KMS-11 (cell line): ENCODE measurements around the gene PMM1.

Experiments used
- H2AFZ ChIP-seq: fragments of 200-600 bp; sonication (generic); 2 replicates; pipeline ENCODE4 v1.6.1; 2016; ENCODE audit warnings: antibody characterized with exemption, mixed run types, low read depth
- H3K27ac ChIP-seq: fragments of 200-600 bp; sonication (generic); 2 replicates; pipeline ENCODE4 v1.6.1; 2016; ENCODE audit warnings: mild to moderate bottlenecking, mixed run types
- H3K27me3 ChIP-seq: fragments of 200-600 bp; sonication (generic); 2 replicates; pipeline ENCODE4 v1.6.1; 2017; ENCODE audit warnings: mild to moderate bottlenecking, low read depth, mixed run types, moderate library complexity; ENCODE audit not compliant: insufficient read depth
- H3K36me3 ChIP-seq: fragments of 200-600 bp; sonication (generic); 2 replicates; pipeline ENCODE4 v1.6.1; 2017; ENCODE audit warnings: mild to moderate bottlenecking, mixed run types; ENCODE audit not compliant: insufficient read depth
- H3K4me1 ChIP-seq: fragments of 200-600 bp; sonication (generic); 2 replicates; pipeline ENCODE4 v1.6.1; 2016; ENCODE audit warnings: mild to moderate bottlenecking, low read depth, mixed run types; ENCODE audit not compliant: poor library complexity, severe bottlenecking
- H3K4me2 ChIP-seq: fragments of 200-600 bp; sonication (generic); 2 replicates; pipeline ENCODE4 v1.7.0; 2016; ENCODE audit warnings: mild to moderate bottlenecking, mixed run types
- H3K4me3 ChIP-seq: fragments of 200-600 bp; sonication (generic); IDR thresholded peaks from 2 replicates; pipeline ENCODE4 v1.6.1; 2017; ENCODE audit warnings: low read depth, low read length, mixed read lengths; ENCODE audit not compliant: insufficient read depth
- H3K79me2 ChIP-seq: fragments of 200-600 bp; sonication (generic); 2 replicates; pipeline ENCODE4 v1.6.1; 2016; ENCODE audit warnings: low read depth, mixed run types; ENCODE audit not compliant: insufficient read depth
- H3K9ac ChIP-seq: fragments of 200-600 bp; sonication (generic); 2 replicates; pipeline ENCODE4 v1.6.1; 2016; ENCODE audit warnings: mild to moderate bottlenecking, mixed run types
- H4K20me1 ChIP-seq: fragments of 200-600 bp; sonication (generic); 2 replicates; pipeline ENCODE4 v1.6.1; 2016; ENCODE audit warnings: mild to moderate bottlenecking, mixed run types; ENCODE audit not compliant: insufficient read depth
- CTCF ChIP-seq: fragments of 200-600 bp; sonication (generic); conservative IDR thresholded peaks from 2 replicates; pipeline ENCODE4 v1.6.1; 2017; ENCODE audit warnings: low read depth, mild to moderate bottlenecking, antibody characterized with exemption, low read length, moderate library complexity, mixed read lengths

The PMM1 gene

GRCh38 chr22:41582694-41583093 is 6.9 kb downstream of the PMM1 start:
- Histone ChIP-seq H4K20me1 (no peaks in the 10 kb centered on the region), H3K36me3 (no peaks in the 10 kb centered on the region), H3K27me3 (no peaks in the 10 kb centered on the region), H3K4me1 (peaks cover 11% of the 10 kb centered on the region), H3K4me3 (no peak overlapping the region), H2AFZ (no peak overlapping the region), H3K9ac (no peak overlapping the region), H3K27ac (no peak overlapping the region), H3K4me2 (no peak overlapping the region), H3K79me2 (no peaks in the 10 kb centered on the region)
- no peak for TF ChIP-seq CTCF

DNA sequence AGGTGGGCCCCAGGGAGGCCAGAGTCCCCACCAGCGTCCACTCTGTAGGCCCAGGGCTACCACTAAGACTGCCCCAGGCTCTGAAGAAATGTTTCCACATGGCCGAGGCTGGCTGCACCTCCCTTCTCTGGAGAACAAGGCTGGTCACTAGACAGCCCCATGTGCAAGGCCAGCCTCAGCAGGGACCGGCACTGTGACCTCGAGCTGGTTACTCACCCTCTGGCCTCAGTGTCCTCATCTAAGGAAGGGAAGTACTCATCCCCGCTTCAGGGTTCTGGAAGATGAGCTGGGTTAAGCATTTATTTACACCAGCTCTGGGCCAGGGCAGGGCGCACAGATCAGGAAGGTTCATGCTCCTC is 9.7 kb downstream of the PMM1 start:
- Histone ChIP-seq H3K27ac (no peak overlapping the region), H3K4me1 (peaks cover 11% of the 10 kb centered on the region), H3K36me3 (no peaks in the 10 kb centered on the region), H3K27me3 (no peaks in the 10 kb centered on the region), H3K4me2 (no peak overlapping the region), H3K9ac (no peak overlapping the region), H3K4me3 (no peak overlapping the region), H4K20me1 (no peaks in the 10 kb centered on the region), H2AFZ (no peak overlapping the region), H3K79me2 (no peaks in the 10 kb centered on the region)
- no peak for TF ChIP-seq CTCF

- Histone ChIP-seq H3K79me2 (no peaks in the 10 kb centered on the region), H3K4me2 (no peak overlapping the region), H3K4me1 (peaks cover 11% of the 10 kb centered on the region), H3K36me3 (no peaks in the 10 kb centered on the region), H4K20me1 (no peaks in the 10 kb centered on the region), H3K27ac (no peak overlapping the region), H2AFZ (no peak overlapping the region), H3K4me3 (no peak overlapping the region), H3K9ac (no peak overlapping the region), H3K27me3 (no peaks in the 10 kb centered on the region)
- TF ChIP-seq CTCF, result no peak
Observed at GRCh38 chr22:41579297-41579996, 10.2 kb downstream of the PMM1 start.

DNA sequence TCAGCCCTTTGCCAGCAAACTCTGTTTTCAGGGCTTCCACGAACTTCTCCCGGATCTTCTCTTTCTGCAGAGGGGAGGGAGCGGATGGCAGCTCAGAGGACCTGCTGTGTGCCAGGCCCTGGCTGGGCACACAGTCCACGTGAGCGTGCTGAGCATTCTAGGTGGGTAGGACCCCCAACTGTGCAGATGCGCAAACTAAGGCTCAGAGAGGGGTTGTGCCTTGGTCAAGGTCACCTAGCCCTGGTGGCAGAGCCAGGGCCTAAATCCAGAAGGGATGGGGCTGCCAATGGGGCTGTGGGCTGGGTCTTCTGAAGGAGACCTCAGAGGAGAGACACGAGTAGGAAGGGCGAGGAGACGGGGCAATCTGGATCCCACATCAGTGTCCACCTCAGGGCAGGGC is 10.8 kb downstream of the PMM1 start:
- Histone ChIP-seq H3K79me2 (no peaks in the 10 kb centered on the region), H2AFZ (no peak overlapping the region), H3K4me2 (no peak overlapping the region), H3K9ac (no peak overlapping the region), H4K20me1 (no peaks in the 10 kb centered on the region), H3K27ac (no peak overlapping the region), H3K4me1 (peaks cover 11% of the 10 kb centered on the region), H3K27me3 (no peaks in the 10 kb centered on the region), H3K4me3 (no peak overlapping the region), H3K36me3 (no peaks in the 10 kb centered on the region)
- no peak for TF ChIP-seq CTCF
